K562 (cell line): Measurements from ENCODE around the gene SRP9. TPM values are rescaled to one million over a fixed set of nuclear protein-coding genes. Genes with fewer than 3 reads are reported as not detected.

Experiments used
- ATAC-seq: fragments of 200-7000 bp; cut with Tn5 transposase; 3 replicates; pipeline ENCODE4 v1.9.1; 2020; ENCODE audit warnings: moderate library complexity
- BruUV-seq: library from RNA; stranded (reverse); fragments of 400-500 nt; replicated peaks from 2 replicates; lab custom pipeline; 2021; lab: Mats Ljungman, UMichigan
- CTCF ChIA-PET: fragments of 300-600 bp; formaldehyde crosslinking; extraction: SDS; loops from one replicate; lab custom pipeline; 2021; ENCODE audit warnings: low intra/inter-chr PET ratio; lab: Yijun Ruan, JAX
- POLR2A ChIA-PET: fragments of 300-600, 350-650 bp; sonication (Branson Sonifier 250); formaldehyde crosslinking; extraction: SDS; loops from one replicate; lab custom pipeline; 2021; ENCODE audit warnings: antibody characterized with exemption, inconsistent platforms; lab: Yijun Ruan, JAX
- DNase-seq, 4 experiments: peaks; one replicate each; pipeline versions ENCODE4 v3.0.0 to v3.0.0-alpha.2; 2011 to 2018; ENCODE audit warnings: low spot score in 3 of 4, mixed read lengths in 3 of 4; ENCODE audit errors: extremely low read depth in 1 of 4
- FAIRE-seq: peaks from 2 replicates; lab custom pipeline; 2011; peaks lifted over from hg19 to GRCh38; lab: Jason Lieb, UNC
- H2AFZ ChIP-seq: 2 replicates; pipeline ENCODE4 v1.6.0; 2011; ENCODE audit warnings: low read depth, low read length, control low read depth, inconsistent platforms
- H3K27ac ChIP-seq: fragments of 200-600 bp; 3 replicates; pipeline ENCODE4 v1.8.0; 2011; ENCODE audit warnings: low read depth, mild to moderate bottlenecking, control low read depth, inconsistent platforms, low read length, moderate library complexity, mixed read lengths; ENCODE audit errors: extremely low read depth
- H3K27me3 ChIP-seq, 2 experiments: fragments of 300-600 bp in 1 of 2; 2 replicates in 1 of 2; 3 replicates in 1 of 2; pipeline versions ENCODE4 v1.6.0 to v1.8.0; 2011; ENCODE audit warnings: inconsistent platforms in 2 of 2, low read length in 2 of 2, mild to moderate bottlenecking in 1 of 2, mixed read lengths in 1 of 2, moderate library complexity in 1 of 2; ENCODE audit not compliant: control insufficient read depth in 2 of 2, insufficient read depth in 2 of 2
- H3K36me3 ChIP-seq: fragments of 300-600 bp; 3 replicates; pipeline ENCODE4 v1.8.0; 2011; ENCODE audit warnings: mild to moderate bottlenecking, low read length, inconsistent platforms; ENCODE audit not compliant: control insufficient read depth, insufficient read depth
- H3K4me1 ChIP-seq, 2 experiments: fragments of 200-600 bp in 1 of 2; replicated peaks in 1 of 2; 2 replicates in 1 of 2; 3 replicates in 1 of 2; pipeline versions ENCODE4 v1.5.1 to v1.8.0; 2011; ENCODE audit warnings: inconsistent platforms in 2 of 2, low read length in 2 of 2, mild to moderate bottlenecking in 1 of 2, mixed read lengths in 1 of 2, moderate library complexity in 1 of 2; ENCODE audit not compliant: control insufficient read depth in 2 of 2, insufficient read depth in 2 of 2
- H3K4me2 ChIP-seq: 2 replicates; pipeline ENCODE4 v1.6.1; 2011; ENCODE audit warnings: low read length, control low read depth, inconsistent platforms, mixed read lengths; ENCODE audit not compliant: insufficient read depth
- H3K4me3 ChIP-seq: fragments of 200-600 bp; sonication (generic), shearing (Covaris generic); 2 replicates; pipeline ENCODE4 v1.5.1; 2016; ENCODE audit warnings: control low read depth, inconsistent platforms
- H3K79me2 ChIP-seq: fragments of 200-600 bp; 3 replicates; pipeline ENCODE4 v1.8.0; 2011; ENCODE audit warnings: low read length, inconsistent platforms; ENCODE audit not compliant: control insufficient read depth, insufficient read depth
- H3K9ac ChIP-seq, 2 experiments: 2 replicates each; pipeline versions ENCODE4 v1.6.0 to v1.6.1; 2011; ENCODE audit warnings: low read depth in 2 of 2, low read length in 2 of 2, control low read depth in 1 of 2, inconsistent platforms in 1 of 2, mild to moderate bottlenecking in 1 of 2, mixed read lengths in 1 of 2; ENCODE audit not compliant: insufficient read depth in 1 of 2
- H3K9me1 ChIP-seq: one replicate; pipeline ENCODE4 v1.6.0; 2011; ENCODE audit warnings: inconsistent platforms, mild to moderate bottlenecking, low read length, moderate library complexity; ENCODE audit not compliant: control insufficient read depth, insufficient read depth
- H3K9me3 ChIP-seq: replicated peaks from 2 replicates; pipeline ENCODE4 v1.5.1; 2011; ENCODE audit warnings: low read depth, low read length, inconsistent platforms; ENCODE audit not compliant: control insufficient read depth, insufficient read depth
- H4K20me1 ChIP-seq: replicated peaks from 2 replicates; pipeline ENCODE4 v1.6.1; 2011; ENCODE audit warnings: low read length, inconsistent platforms, mixed read lengths; ENCODE audit not compliant: control insufficient read depth, insufficient read depth
- DIDO1 ChIP-seq: fragments of 450-650 bp; IDR thresholded peaks from 2 replicates; pipeline ENCODE4 v1.6.1; 2016; ENCODE audit warnings: low read depth, missing biosample characterization, missing genetic modification characterization
- ELF1 ChIP-seq: fragments of 200-800 bp; sonication (Bioruptor generic); IDR thresholded peaks from 2 replicates; pipeline ENCODE4 v1.6.1; 2016; ENCODE audit warnings: missing genetic modification characterization, missing compliant biosample characterization
- ELF4 ChIP-seq: fragments of 450-650 bp; formaldehyde crosslinking; IDR thresholded peaks from 2 replicates; pipeline ENCODE4 v1.4.0; 2022; ENCODE audit warnings: missing genetic modification characterization
- FIP1L1 ChIP-seq: fragments of 200-400 bp; formaldehyde crosslinking; IDR thresholded peaks from 2 replicates; pipeline ENCODE4 v1.6.1; 2018; ENCODE audit warnings: mild to moderate bottlenecking, low read depth, low read length; ENCODE audit not compliant: poor library complexity, severe bottlenecking
- ILF3 ChIP-seq: fragments of 450-650 bp; IDR thresholded peaks from 2 replicates; pipeline ENCODE4 v1.6.1; 2018; ENCODE audit warnings: antibody characterized with exemption, mild to moderate bottlenecking, moderate library complexity, borderline replicate concordance
- MBD2 ChIP-seq: sonication (generic); IDR thresholded peaks from 2 replicates; pipeline ENCODE4 v1.6.1; 2016; ENCODE audit warnings: low read depth, borderline replicate concordance
- RBBP5 ChIP-seq: fragments of 200-600 bp; sonication (generic); IDR thresholded peaks from 2 replicates; pipeline ENCODE4 v1.6.1; 2012; ENCODE audit warnings: borderline replicate concordance, mild to moderate bottlenecking, low read length, control low read depth, inconsistent platforms; ENCODE audit not compliant: insufficient read depth, poor library complexity, severe bottlenecking
- RFX1 ChIP-seq: fragments of 450-650 bp; IDR thresholded peaks from 2 replicates; pipeline ENCODE4 v1.6.1; 2016; ENCODE audit warnings: mild to moderate bottlenecking, moderate library complexity
- TARDBP ChIP-seq: fragments of 450-650 bp; IDR thresholded peaks from 2 replicates; pipeline ENCODE4 v1.6.1; 2016
- TCF15 ChIP-seq: fragments of 250-450 bp; sonication (Bioruptor Pico); IDR thresholded peaks from 2 replicates; pipeline ENCODE4 v1.8.0; 2022; ENCODE audit warnings: moderate library complexity, mild to moderate bottlenecking, inconsistent platforms
- ZNF3 ChIP-seq: fragments of 250-450 bp; sonication (Bioruptor Pico); IDR thresholded peaks from 2 replicates; pipeline ENCODE4 v1.5.0; 2021; ENCODE audit warnings: mild to moderate bottlenecking, moderate library complexity
- WGBS: fragments of 100-300 bp; shearing (Covaris generic); methylation state at CpG from one replicate; pipeline ENCODE4 v1.1.6; 2016; ENCODE audit warnings: low coverage, mixed read lengths; ENCODE audit not compliant: insufficient coverage; ENCODE audit errors: missing lambda C conversion rate; 5-methylcytosine and 5-hydroxymethylcytosine counted together
- in situ Hi-C: fragments of 300-500 bp; cut with MboI; formaldehyde crosslinking; loops from 4 replicates; pipeline ENCODE4 v1.15.0; 2018; ENCODE audit warnings: inconsistent platforms, mixed read lengths
- intact Hi-C: fragments of 100-400 bp; cut with micrococcal nuclease; formaldehyde crosslinking; loops from 2 replicates; pipeline ENCODE4 v1.14.2; 2022
- polyA plus RNA-seq, 8 experiments: library from polyadenylated mRNA; depleted of rRNA in 4 of 8; stranded (reverse) in 5 of 8; unstranded in 3 of 8; fragments of >200 nt; fragmentation: Nextera tagmentation in 2 of 8; fragmentation: Illumina TruSeq in 1 of 8; extraction: Ambion mirVana in 2 of 8; extraction: Trizol in 1 of 8; gene quantifications; 2 replicates each; pipeline versions ENCODE4 v1.2.1 to v1.2.3, GENCODE V29; 2011 to 2014; ENCODE audit warnings: inconsistent platforms in 1 of 8, missing spikeins in 1 of 8
- total RNA-seq, 7 experiments: library from RNA; depleted of rRNA in 6 of 7; stranded (reverse); fragments of >200 nt in 6 of 7; fragmentation: Illumina TruSeq in 2 of 7; extraction: Trizol in 2 of 7; gene quantifications; 2 replicates each; pipeline versions ENCODE4 v1.2.1 to v1.2.3, GENCODE V29; 2011 to 2021; ENCODE audit warnings: low replicate concordance in 1 of 7
- TF ChIP-seq, protein P1 (sequence below): conservative IDR thresholded peaks from 2 replicates; pipeline ENCODE4 v1.6.1; 2011; ENCODE audit warnings: low read depth, mild to moderate bottlenecking, low read length; ENCODE audit not compliant: control insufficient read depth
- TF ChIP-seq, protein P2 (sequence below): sonication (generic); formaldehyde crosslinking; IDR thresholded peaks from 2 replicates; pipeline ENCODE4 v1.9.0; 2022; ENCODE audit warnings: mild to moderate bottlenecking, missing genetic modification reagents

SRP9 gene
- total and polyA plus RNA-seq, 9 of the 15 experiments (the other 6 are each of a cell fraction or from before 2014, with no cell fraction given) = 273 to 1,892 (median 668) TPM

DNA sequence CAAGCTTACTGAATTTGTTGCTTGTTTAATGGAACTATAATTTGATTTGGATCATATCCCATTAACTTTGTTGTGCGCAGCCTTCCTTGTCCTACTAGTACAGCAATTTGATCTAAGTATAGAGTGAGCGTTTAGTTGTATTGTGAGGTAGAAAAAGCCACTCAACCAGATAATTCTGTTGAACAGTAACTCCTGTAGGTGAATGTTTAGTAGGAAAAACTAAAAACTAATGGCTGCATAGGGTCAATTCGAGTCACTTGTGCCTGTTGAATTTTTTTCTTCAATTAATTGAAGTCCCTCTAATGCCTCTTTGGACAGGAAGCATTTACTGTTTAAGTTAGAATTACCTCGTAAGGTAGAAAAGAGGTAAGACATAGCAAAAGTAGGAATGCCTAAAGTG is 17.3 kb downstream of the SRP9 start:
- CTCF ChIA-PET = no interaction called here
- WGBS = 82% methylated on average over 4 of the region's 4 CpGs
- POLR2A ChIA-PET = interaction anchor here (0.7 kb wide), 1 partner anchor 18 kb away, joined by 3 read pairs; no protein-coding TSS in a partner anchor
- H3K4me1 ChIP-seq = no peaks in the 10 kb centered on the region
- no peaks in the 10 kb centered on the region for H3K9me1 ChIP-seq
- DNase-seq (no peak), FAIRE-seq (no peak), ATAC-seq (no peak)
- H3K9ac ChIP-seq = no peak overlapping the region
- H3K27ac ChIP-seq = no peak overlapping the region
- H3K4me3 ChIP-seq = no peak overlapping the region
- BruUV-seq = no TSS peak
- in situ Hi-C loops (no loop called here), intact Hi-C loops (no loop called here)
- H3K36me3 ChIP-seq = peaks cover 9% of the 10 kb centered on the region; the same call in 2 of the 3 replicates
- no peak overlapping the region for H3K4me2 ChIP-seq
- no peak for TF ChIP-seq TARDBP
- no peak for TF ChIP-seq ILF3
- TF ChIP-seq, protein P1, sequence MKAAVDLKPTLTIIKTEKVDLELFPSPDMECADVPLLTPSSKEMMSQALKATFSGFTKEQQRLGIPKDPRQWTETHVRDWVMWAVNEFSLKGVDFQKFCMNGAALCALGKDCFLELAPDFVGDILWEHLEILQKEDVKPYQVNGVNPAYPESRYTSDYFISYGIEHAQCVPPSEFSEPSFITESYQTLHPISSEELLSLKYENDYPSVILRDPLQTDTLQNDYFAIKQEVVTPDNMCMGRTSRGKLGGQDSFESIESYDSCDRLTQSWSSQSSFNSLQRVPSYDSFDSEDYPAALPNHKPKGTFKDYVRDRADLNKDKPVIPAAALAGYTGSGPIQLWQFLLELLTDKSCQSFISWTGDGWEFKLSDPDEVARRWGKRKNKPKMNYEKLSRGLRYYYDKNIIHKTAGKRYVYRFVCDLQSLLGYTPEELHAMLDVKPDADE = no peak
- no peak for TF ChIP-seq FIP1L1
- no peak for TF ChIP-seq ELF4 (CRISPR knock-in tag)
- TF ChIP-seq TCF15 (CRISPR knock-in tag) = no peak
- no peak for TF ChIP-seq RFX1
- TF ChIP-seq MBD2 = no peak
- TF ChIP-seq, protein P2, sequence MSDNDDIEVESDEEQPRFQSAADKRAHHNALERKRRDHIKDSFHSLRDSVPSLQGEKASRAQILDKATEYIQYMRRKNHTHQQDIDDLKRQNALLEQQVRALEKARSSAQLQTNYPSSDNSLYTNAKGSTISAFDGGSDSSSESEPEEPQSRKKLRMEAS (CRISPR knock-in tag) = no peak
- no peak for TF ChIP-seq ELF1 (tag)
- no peak for TF ChIP-seq RBBP5
- no peak for TF ChIP-seq ZNF3 (CRISPR knock-in tag)
- TF ChIP-seq DIDO1 = no peak
- no peaks in the 10 kb centered on the region for H3K27me3 ChIP-seq
- H3K9me3 ChIP-seq = no peaks in the 10 kb centered on the region
- H4K20me1 ChIP-seq = no peaks in the 10 kb centered on the region
- no peak overlapping the region for H2AFZ ChIP-seq
- no peaks in the 10 kb centered on the region for H3K79me2 ChIP-seq
